ENCODE results near the gene ZBTB7C. TPM values are rescaled to one million over a fixed set of nuclear protein-coding genes. Genes with fewer than 3 reads are reported as not detected.

ZBTB7C gene
- total and polyA plus RNA-seq, 9 of the 15 experiments (the other 6 are each of a cell fraction or from before 2014, with no cell fraction given), result not detected

DNA sequence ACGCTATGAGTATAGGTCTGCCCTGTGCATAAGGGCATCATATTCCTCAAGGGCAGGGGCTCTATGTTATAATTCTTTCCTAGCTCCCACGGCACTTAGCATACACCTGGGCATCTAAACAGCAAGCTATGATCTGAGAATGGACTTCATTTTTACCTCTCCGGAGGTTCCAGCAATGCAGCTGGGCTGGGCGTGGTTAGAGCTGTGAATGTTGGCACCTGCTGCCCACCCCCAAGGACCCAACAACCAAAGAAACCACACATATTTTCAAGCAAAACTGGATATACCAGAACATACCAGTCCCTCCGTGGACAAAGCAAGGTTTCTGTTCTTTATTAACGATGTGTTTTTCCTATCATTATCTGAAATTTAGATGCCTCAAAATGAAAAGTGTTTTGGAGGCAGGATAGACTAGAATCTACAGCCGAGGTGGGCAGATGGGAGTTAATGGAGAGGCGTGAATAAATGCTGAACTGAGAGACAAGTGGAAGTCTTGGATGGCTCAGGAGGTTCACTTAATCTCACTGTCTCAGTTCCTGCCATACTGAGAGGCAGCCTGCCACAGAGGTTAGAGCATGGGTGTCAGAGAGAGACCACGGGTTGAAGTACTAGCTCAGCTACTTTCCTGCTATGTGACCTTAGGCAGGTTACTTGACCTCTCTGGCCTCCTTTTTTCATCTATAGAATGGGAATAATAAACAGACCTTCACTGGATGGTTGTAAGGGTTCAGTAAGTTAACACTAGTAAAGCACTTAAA lies 292.1 kb downstream of the ZBTB7C start (continued):
- TF ChIP-seq MYNN (IDR thresholded peaks at IDR 0.05) (no peak), MYNN (CRISPR knock-in tag; IDR thresholded peaks at IDR 0.05) (no peak), ZNF239 (CRISPR knock-in tag; IDR thresholded peaks at IDR 0.05) (no peak), ELF2 (CRISPR knock-in tag; IDR thresholded peaks at IDR 0.05) (no peak), PKNOX1 (IDR thresholded peaks at IDR 0.05) (no peak), GTF3C2 (IDR thresholded peaks at IDR 0.05; ENCODE audit: borderline replicate concordance, extremely low read depth, insufficient read length) (no peak), ATF4 (CRISPR knock-in tag; IDR thresholded peaks at IDR 0.05) (no peak), ZSCAN29 (IDR thresholded peaks at IDR 0.05) (no peak)
- TF ChIP-seq, protein P1, sequence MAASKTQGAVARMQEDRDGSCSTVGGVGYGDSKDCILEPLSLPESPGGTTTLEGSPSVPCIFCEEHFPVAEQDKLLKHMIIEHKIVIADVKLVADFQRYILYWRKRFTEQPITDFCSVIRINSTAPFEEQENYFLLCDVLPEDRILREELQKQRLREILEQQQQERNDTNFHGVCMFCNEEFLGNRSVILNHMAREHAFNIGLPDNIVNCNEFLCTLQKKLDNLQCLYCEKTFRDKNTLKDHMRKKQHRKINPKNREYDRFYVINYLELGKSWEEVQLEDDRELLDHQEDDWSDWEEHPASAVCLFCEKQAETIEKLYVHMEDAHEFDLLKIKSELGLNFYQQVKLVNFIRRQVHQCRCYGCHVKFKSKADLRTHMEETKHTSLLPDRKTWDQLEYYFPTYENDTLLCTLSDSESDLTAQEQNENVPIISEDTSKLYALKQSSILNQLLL (CRISPR knock-in tag; IDR thresholded peaks at IDR 0.05; ENCODE audit: borderline replicate concordance), result no peak

Measured in K562 (cell line).